SK-N-SH (cell line): ENCODE results near the gene COA4. TPM values are rescaled to one million over a fixed set of nuclear protein-coding genes. Genes with fewer than 3 reads are reported as not detected.

Experiments
- polyA plus RNA-seq, 3 experiments: library from polyadenylated mRNA; depleted of rRNA; stranded (reverse); fragments of >200 nt; gene quantifications; 2 replicates each; pipeline ENCODE4 v1.2.3, GENCODE V29; 2012

The COA4 gene
- polyA plus RNA-seq, 1 of the 3 experiments (the other 2 are of a cell fraction): 171 TPM

Other genes with a start within 250 kb of the COA4 start
- 9.7 and 10.2 TPM in 2 replicates for gene PLEKHB1, start 230.3 kb downstream of the COA4 start, polyA plus RNA-seq (2012; rRNA removed)
- 39.1 and 48.8 TPM in 2 replicates for gene RAB6A, start 115.8 kb downstream of the COA4 start, polyA plus RNA-seq (2012; rRNA removed)
- gene MRPL48, start 89.0 kb downstream of the COA4 start, polyA plus RNA-seq (2012; rRNA removed): 28.3 and 29.2 TPM in 2 replicates
- 23.2 and 26.0 TPM in 2 replicates for gene PAAF1, start 153 bp upstream of the COA4 start, polyA plus RNA-seq (2012; rRNA removed)
- 0.49 and 0.51 TPM in 2 replicates for gene DNAJB13, start 74.2 kb upstream of the COA4 start, polyA plus RNA-seq (2012; rRNA removed)
- 28.5 and 36.0 TPM in 2 replicates for gene UCP2, start 106.0 kb upstream of the COA4 start, polyA plus RNA-seq (2012; rRNA removed)
- gene UCP3, start 132.2 kb upstream of the COA4 start, polyA plus RNA-seq (2012; rRNA removed): 1.2 and 1.4 TPM in 2 replicates